ENCODE data around the gene KDM4C. TPM values are rescaled to one million over a fixed set of nuclear protein-coding genes. Genes with fewer than 3 reads are reported as not detected.

Gene KDM4C
- total RNA-seq, 1 experiment from 2014 or later, result 4.8 TPM

DNA sequence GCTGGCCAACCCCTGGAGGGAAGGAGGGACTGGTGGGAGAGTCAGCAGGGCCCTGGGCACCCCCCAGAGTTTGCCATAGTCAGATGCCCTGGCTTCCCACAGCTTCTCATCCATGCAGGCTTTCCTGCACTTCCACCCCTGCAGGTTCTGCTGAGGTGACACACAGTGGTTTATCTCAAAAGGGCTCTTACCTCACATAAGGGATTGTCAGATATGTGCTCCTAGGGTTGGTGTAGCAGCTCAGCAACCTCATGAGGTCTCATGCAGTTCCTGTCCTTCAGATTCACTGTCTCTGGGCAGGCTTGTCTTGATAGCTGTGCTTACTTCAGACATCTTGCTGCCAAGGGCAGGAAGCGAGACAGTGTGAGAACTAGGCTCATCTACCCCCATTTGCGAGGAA, 143.4 kb downstream of the KDM4C start:
- intact Hi-C loops (cut with micrococcal nuclease; ENCODE audit: unreplicated experiment), result no loop called here
- CTCF ChIA-PET, result no interaction called here
- no peaks in the 10 kb centered on the region for H3K9me3 ChIP-seq (ENCODE audit: low read depth, low read length, poor library complexity, severe bottlenecking)
- BruUV-seq (replicated peaks), result no TSS peak
- H3K4me1 ChIP-seq (ENCODE audit: insufficient read depth, low read length, poor library complexity, severe bottlenecking), result no peaks in the 10 kb centered on the region
- H3K27me3 ChIP-seq (replicated peaks; ENCODE audit: insufficient read depth, low read depth, low read length, poor library complexity), result no peaks in the 10 kb centered on the region
- H3K4me3 ChIP-seq (ENCODE audit: low read depth, low read length, poor library complexity, severe bottlenecking), result no peak overlapping the region
- no peak for DNase-seq (ENCODE audit: low spot score)
- H3K27ac ChIP-seq (ENCODE audit: low read depth, low read length, poor library complexity, severe bottlenecking), result no peak overlapping the region
- POLR2A ChIA-PET (ENCODE audit: low non-redundant PET), result interaction anchor here (0.6 kb wide), 1 partner anchor 520 kb away, joined by 7 read pairs; no protein-coding TSS in a partner anchor
- TF ChIP-seq, protein P1, sequence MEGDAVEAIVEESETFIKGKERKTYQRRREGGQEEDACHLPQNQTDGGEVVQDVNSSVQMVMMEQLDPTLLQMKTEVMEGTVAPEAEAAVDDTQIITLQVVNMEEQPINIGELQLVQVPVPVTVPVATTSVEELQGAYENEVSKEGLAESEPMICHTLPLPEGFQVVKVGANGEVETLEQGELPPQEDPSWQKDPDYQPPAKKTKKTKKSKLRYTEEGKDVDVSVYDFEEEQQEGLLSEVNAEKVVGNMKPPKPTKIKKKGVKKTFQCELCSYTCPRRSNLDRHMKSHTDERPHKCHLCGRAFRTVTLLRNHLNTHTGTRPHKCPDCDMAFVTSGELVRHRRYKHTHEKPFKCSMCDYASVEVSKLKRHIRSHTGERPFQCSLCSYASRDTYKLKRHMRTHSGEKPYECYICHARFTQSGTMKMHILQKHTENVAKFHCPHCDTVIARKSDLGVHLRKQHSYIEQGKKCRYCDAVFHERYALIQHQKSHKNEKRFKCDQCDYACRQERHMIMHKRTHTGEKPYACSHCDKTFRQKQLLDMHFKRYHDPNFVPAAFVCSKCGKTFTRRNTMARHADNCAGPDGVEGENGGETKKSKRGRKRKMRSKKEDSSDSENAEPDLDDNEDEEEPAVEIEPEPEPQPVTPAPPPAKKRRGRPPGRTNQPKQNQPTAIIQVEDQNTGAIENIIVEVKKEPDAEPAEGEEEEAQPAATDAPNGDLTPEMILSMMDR (conservative IDR thresholded peaks at IDR 0.05; ENCODE audit: low read depth, low read length), result no peak
- no peak for TF ChIP-seq EZH2 (IDR thresholded peaks at IDR 0.05; ENCODE audit: borderline replicate concordance, low read depth, low read length, poor library complexity, severe bottlenecking)
- no peaks in the 10 kb centered on the region for H3K36me3 ChIP-seq (ENCODE audit: insufficient read depth, low read length, poor library complexity, severe bottlenecking)

DNA sequence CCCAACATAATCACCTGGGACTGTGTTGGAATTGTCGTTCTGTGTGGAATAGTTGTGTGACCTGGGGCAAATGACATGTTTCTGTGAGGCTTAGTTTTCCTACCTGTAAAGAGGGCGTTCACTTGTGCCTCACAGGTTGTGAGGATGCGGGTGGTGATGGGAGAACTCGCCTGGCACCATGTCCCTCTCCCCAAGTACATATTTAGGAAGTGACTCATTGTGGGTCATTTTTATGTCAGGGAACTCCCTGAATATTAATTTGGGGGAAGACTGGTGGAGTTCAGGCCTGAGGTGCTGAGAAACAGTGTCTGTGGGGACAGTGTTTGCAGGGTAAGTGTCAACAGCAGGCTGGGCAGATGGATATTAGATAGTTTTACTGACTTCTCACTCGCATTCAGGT, 144.7 kb downstream of the KDM4C start:
- H3K27ac ChIP-seq (ENCODE audit: low read depth, low read length, poor library complexity, severe bottlenecking), result no peak overlapping the region
- H3K9me3 ChIP-seq (ENCODE audit: low read depth, low read length, poor library complexity, severe bottlenecking), result no peaks in the 10 kb centered on the region
- H3K4me1 ChIP-seq (ENCODE audit: insufficient read depth, low read length, poor library complexity, severe bottlenecking), result no peaks in the 10 kb centered on the region
- BruUV-seq (replicated peaks), result no TSS peak
- no peaks in the 10 kb centered on the region for H3K27me3 ChIP-seq (replicated peaks; ENCODE audit: insufficient read depth, low read depth, low read length, poor library complexity)
- DNase-seq (ENCODE audit: low spot score), result peak; percentile 12
- H3K36me3 ChIP-seq (ENCODE audit: insufficient read depth, low read length, poor library complexity, severe bottlenecking), result no peaks in the 10 kb centered on the region
- no peak for TF ChIP-seq EZH2 (IDR thresholded peaks at IDR 0.05; ENCODE audit: borderline replicate concordance, low read depth, low read length, poor library complexity, severe bottlenecking)
- TF ChIP-seq, protein P1 (conservative IDR thresholded peaks at IDR 0.05; ENCODE audit: low read depth, low read length), result no peak
- H3K4me3 ChIP-seq (ENCODE audit: low read depth, low read length, poor library complexity, severe bottlenecking), result no peak overlapping the region
- POLR2A ChIA-PET (ENCODE audit: low non-redundant PET), result no interaction called here
- CTCF ChIA-PET, result no interaction called here
- intact Hi-C loops (cut with micrococcal nuclease; ENCODE audit: unreplicated experiment), result no loop called here

DNA sequence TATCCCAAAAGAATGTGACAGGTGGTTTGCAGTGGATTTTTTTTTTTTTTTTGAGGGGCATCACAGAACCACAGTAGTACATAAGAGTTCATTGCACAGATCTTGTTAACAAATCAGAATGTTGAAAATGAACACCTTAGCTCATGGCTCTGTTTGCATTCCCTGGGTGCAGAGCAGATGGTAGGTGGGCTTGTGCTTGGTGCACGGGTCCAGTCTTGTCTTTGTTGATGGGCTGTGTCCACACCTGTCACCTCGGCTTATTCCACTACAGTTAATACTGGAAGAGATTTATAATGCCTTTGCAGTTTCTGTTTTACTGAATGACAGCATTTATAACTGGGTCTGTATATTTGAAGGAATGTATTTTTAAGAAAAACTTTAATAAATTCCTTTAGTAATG, 146.6 kb downstream of the KDM4C start:
- no peaks in the 10 kb centered on the region for H3K36me3 ChIP-seq (ENCODE audit: insufficient read depth, low read length, poor library complexity, severe bottlenecking)

More for the DNA sequence above, 146.6 kb downstream of the KDM4C start:
- no TSS peak for BruUV-seq (replicated peaks)
- CTCF ChIA-PET, result no interaction called here
- Histone ChIP-seq H3K9me3 (ENCODE audit: low read depth, low read length, poor library complexity, severe bottlenecking) (no peaks in the 10 kb centered on the region), H3K27me3 (replicated peaks; ENCODE audit: insufficient read depth, low read depth, low read length, poor library complexity) (no peaks in the 10 kb centered on the region), H3K4me3 (ENCODE audit: low read depth, low read length, poor library complexity, severe bottlenecking) (no peak overlapping the region), H3K4me1 (ENCODE audit: insufficient read depth, low read length, poor library complexity, severe bottlenecking) (no peaks in the 10 kb centered on the region), H3K27ac (ENCODE audit: low read depth, low read length, poor library complexity, severe bottlenecking) (no peak overlapping the region)
- TF ChIP-seq, protein P1 (conservative IDR thresholded peaks at IDR 0.05; ENCODE audit: low read depth, low read length), result no peak
- TF ChIP-seq EZH2 (IDR thresholded peaks at IDR 0.05; ENCODE audit: borderline replicate concordance, low read depth, low read length, poor library complexity, severe bottlenecking), result no peak
- intact Hi-C loops (cut with micrococcal nuclease; ENCODE audit: unreplicated experiment), result no loop called here
- POLR2A ChIA-PET (ENCODE audit: low non-redundant PET), result no interaction called here
- DNase-seq (ENCODE audit: low spot score), result no peak
